Activated naive CD4-positive, alpha-beta T cell treated with anti-CD3 and anti-CD28 coated beads, Interleukin-2, amount 10 ng/mL, durations not matched to agents 7 days and 5 days (primary cell): Measurements from ENCODE around the gene SORD.
"Not testable (repeated sequence)": the region's sequence is repeated elsewhere in the genome, so short reads cannot be mapped to it uniquely, and the experiment has no call there.

Experiments used
- CTCF ChIA-PET: fragments of 350-600 bp; sonication (Branson Sonifier 250); formaldehyde crosslinking; loops from one replicate; lab custom pipeline; 2021; ENCODE audit warnings: antibody characterized with exemption; lab: Charles Lee
- DNase-seq: peaks from one replicate; pipeline ENCODE4 v3.0.0-alpha.2; 2020
- H3K27ac Mint-ChIP-seq: one replicate; pipeline ENCODE4 v1.8.0; 2021; ENCODE audit warnings: mild to moderate bottlenecking, moderate library complexity, mixed read lengths
- H3K27me3 Mint-ChIP-seq: one replicate; pipeline ENCODE4 v1.8.0; 2021; ENCODE audit warnings: mild to moderate bottlenecking, mixed read lengths
- H3K36me3 Mint-ChIP-seq: one replicate; pipeline ENCODE4 v1.8.0; 2021; ENCODE audit warnings: mixed read lengths
- H3K4me1 Mint-ChIP-seq: one replicate; pipeline ENCODE4 v1.8.0; 2021; ENCODE audit warnings: mixed read lengths
- H3K4me3 Mint-ChIP-seq: one replicate; pipeline ENCODE4 v1.8.0; 2021; ENCODE audit warnings: mild to moderate bottlenecking, moderate library complexity, mixed read lengths
- H3K9me3 Mint-ChIP-seq: one replicate; pipeline ENCODE4 v1.8.0; 2021; ENCODE audit warnings: mixed read lengths

SORD gene

DNA sequence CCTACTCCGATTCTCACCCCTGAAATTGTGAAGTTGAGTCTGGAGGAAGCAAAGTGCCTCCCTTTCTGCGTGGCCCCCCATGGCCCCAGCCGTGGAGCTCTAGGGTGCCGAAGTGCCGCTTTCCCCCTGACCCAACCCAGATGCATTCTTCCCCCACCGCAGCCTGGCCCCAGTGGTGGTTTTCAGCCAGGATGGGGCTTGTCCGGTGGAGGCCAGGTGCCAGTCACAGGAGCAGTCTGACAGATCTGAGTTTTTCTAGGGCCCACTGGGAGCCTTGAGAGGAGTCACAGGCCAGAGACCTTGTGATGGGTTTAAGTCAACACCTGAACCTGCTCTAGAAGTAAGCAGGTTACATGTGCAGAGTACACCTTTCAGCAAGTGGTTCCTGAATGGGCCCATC lies 39.3 kb downstream of the SORD start:
- H3K27me3 Mint-ChIP-seq, H3K27ac Mint-ChIP-seq, H3K36me3 Mint-ChIP-seq, DNase-seq, CTCF ChIA-PET, H3K4me1 Mint-ChIP-seq, H3K4me3 Mint-ChIP-seq, H3K9me3 Mint-ChIP-seq: not testable (repeated sequence)

DNA sequence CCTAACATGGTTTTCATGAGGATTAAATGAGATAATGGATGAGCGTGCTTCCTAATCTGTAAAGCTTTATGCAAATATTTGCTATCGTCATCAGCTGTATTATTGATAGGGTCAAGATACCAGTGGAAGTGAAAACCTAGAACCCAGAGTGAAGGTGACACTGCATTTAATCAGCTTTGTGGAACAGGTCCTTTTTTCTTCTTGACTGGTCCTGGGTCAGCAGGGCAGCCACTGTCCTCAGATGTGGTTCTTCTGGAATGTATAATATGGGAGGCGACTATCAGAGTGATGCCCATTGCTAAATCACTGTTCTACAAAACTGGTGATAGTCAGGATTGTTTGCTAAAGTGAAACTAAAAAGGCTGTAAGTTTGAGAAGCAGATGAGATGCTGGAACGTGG lies 41.4 kb downstream of the SORD start:
- H3K36me3 Mint-ChIP-seq: peaks cover 6% of the 10 kb centered on the region
- no peak overlapping the region for H3K27ac Mint-ChIP-seq
- no peak for DNase-seq
- H3K4me3 Mint-ChIP-seq: no peak overlapping the region
- H3K27me3 Mint-ChIP-seq: no peaks in the 10 kb centered on the region
- CTCF ChIA-PET: interaction anchor here (1.4 kb wide), 1 partner anchor 54 kb away, joined by 3 read pairs; no protein-coding TSS in a partner anchor
- H3K4me1 Mint-ChIP-seq: peaks cover 7% of the 10 kb centered on the region
- no peaks in the 10 kb centered on the region for H3K9me3 Mint-ChIP-seq

DNA sequence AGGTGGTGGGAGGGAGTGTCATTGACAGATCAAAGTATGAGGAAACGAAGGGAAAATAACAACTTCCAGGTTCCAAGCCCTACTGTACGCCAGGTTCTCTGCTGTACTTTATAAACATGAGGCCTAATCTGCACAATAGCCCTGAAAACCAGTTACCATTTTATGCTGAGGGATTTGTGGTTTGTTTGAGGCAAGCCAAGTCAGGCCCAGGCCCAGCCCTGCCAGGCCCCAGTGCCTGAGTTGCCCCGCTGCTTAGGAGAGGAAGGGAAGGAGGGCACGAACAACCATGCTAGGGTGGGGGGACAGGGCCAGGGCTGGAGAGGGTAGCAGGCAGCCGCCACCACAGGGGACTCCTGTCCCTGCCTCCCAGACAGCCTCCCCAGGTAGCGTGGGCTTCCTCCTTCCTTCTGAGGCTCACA lies 47.0 kb downstream of the SORD start:
- H3K27ac Mint-ChIP-seq, H3K27me3 Mint-ChIP-seq, H3K4me3 Mint-ChIP-seq, H3K4me1 Mint-ChIP-seq, H3K36me3 Mint-ChIP-seq, DNase-seq, CTCF ChIA-PET, H3K9me3 Mint-ChIP-seq: not testable (repeated sequence)

DNA sequence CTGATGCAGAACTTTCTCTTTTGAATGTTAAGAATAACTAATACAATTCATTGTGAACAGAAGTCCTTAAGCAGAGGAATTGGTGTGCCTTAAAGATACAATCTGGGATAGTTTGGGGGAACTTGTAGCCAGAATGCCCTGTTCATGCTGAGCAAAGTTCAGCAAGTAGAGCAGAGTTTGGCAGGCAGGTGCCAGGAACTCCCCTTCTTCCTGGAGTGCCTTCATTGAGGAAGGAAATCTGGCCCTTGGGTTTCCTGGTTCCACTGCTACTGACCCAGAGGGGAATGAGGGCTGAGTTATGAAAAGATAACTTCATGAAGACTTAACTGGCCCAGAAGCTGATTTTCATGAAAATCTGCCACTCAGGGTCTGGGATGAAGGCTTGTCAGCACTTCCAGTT lies 50.6 kb downstream of the SORD start:
- H3K9me3 Mint-ChIP-seq, H3K36me3 Mint-ChIP-seq, CTCF ChIA-PET, H3K27me3 Mint-ChIP-seq, H3K4me1 Mint-ChIP-seq, DNase-seq, H3K27ac Mint-ChIP-seq, H3K4me3 Mint-ChIP-seq: not testable (repeated sequence)

DNA sequence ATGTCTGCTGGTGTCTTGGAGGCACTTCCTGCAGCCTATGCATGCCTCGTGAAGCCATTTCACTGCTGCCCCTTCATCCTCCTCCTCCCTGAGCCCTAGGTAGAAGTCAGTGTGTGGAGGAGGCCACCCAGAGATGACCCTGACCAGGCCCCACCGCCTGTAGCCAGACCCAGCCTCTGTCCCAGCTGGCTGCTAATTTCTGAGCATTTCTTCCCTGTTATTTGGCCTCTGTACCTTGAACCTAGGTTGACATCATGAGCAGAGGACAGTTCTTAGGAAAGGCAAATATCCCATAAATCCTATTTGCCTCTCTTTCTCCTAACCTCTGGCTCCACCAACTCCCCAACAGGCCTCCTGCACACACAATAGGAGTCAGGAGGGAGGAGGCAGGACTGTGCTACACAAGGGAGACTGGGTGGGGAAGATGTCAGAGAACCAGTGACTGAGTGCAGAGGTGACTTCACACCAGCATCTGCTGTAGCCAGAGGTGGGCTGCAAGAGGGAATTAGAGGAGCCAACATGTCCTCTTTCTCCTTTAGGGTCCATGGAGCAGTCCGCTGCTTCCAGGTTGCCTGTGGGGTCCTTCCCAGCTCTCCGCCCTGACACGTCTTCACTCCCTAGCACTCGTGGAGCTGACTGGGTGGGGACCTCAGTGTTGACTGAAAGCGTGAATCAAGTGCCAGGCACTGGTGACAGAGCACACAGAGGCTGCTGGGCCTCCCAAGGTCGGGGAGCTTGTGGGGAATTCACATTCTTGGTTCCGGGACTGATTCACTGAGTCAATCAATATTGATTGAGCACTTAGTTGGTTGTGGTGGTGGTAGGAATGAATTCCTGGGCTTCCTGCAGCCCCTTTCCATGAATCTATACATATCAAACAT lies 52.7 kb downstream of the SORD start:
- H3K4me3 Mint-ChIP-seq, H3K27me3 Mint-ChIP-seq, CTCF ChIA-PET, H3K27ac Mint-ChIP-seq, H3K9me3 Mint-ChIP-seq, H3K4me1 Mint-ChIP-seq, H3K36me3 Mint-ChIP-seq, DNase-seq: not testable (repeated sequence)

DNA sequence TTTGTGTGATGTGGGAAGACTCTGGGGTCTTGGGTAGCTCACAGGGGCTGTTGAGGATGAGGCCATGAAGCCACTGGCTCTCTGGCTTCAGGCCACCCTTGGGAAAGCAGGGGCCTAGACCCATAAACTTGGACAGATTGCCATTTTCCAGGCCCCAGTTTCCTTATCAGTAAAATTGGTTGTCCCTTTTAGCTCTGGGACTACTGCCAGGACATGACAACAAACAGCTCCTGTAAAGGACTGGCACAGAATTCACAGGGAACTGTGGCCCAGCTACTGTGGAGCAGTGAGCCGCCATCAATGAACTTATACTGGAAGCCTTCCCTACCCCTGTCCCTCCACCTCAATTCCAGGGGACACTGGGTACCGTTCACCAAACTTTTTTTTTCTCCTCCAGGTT lies 54.4 kb downstream of the SORD start:
- H3K36me3 Mint-ChIP-seq, DNase-seq, H3K4me1 Mint-ChIP-seq, CTCF ChIA-PET, H3K9me3 Mint-ChIP-seq, H3K27ac Mint-ChIP-seq, H3K4me3 Mint-ChIP-seq: not testable (repeated sequence)
- peaks cover 13% of the 10 kb centered on the region for H3K27me3 Mint-ChIP-seq

DNA sequence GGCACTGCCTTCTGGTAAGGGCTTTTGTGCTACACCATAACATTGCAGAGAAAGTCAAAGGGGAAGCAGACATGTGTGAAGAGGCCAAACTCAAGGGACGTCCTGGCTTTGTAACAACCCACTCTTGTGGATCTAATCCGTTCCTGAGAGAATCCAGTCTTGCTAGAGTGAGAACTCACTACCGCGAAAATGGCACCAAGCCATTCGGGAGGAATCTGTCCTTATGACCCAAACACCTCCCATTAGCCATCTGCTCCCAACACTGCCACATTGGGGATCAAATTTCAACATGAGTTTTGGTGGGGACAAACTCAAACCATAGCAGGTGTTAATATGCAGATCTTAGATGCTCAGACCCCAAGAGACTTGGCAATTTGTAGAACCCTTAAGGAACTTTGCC lies 56.2 kb downstream of the SORD start:
- CTCF ChIA-PET: interaction anchor here (0.6 kb wide), 1 partner anchor 237 kb away, joined by 3 read pairs; no protein-coding TSS in a partner anchor
- not testable (repeated sequence) for H3K4me3 Mint-ChIP-seq

DNA sequence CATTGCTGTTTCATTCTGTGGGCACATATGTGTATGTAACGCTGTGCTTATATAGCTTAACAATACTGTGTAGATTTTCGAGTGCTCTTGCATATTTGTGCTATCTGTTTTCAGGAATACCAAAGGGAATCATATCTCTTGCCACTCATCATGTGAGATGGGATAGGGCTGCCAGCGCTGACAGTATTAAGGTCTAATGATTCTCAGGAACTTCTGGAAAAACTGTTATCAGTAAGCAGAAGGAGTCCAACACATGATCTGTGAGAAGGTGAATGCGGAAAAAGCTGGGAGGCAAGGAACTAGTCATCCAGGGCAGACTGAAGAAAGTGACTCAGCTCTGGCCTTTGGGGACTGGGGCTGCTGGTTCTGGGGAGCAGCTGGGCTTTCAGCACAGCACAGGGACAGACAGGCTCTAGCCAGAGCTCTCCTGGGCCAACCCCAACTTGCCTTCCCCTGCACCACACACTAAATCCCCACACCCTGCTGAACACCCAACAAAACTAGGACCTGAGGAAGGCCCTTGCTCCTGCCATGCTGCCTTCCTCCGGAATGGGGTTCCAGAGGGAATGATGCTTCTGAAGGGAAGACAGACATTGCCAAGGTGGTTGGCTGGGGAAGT lies 56.7 kb downstream of the SORD start:
- H3K36me3 Mint-ChIP-seq, H3K4me1 Mint-ChIP-seq, H3K9me3 Mint-ChIP-seq, H3K27ac Mint-ChIP-seq, DNase-seq, H3K4me3 Mint-ChIP-seq: not testable (repeated sequence)
- CTCF ChIA-PET: interaction anchor here (0.6 kb wide), 1 partner anchor 237 kb away, joined by 3 read pairs; no protein-coding TSS in a partner anchor
- peaks cover 18% of the 10 kb centered on the region for H3K27me3 Mint-ChIP-seq

More for the DNA sequence above, 56.2 kb downstream of the SORD start:
- not testable (repeated sequence) for H3K27ac Mint-ChIP-seq, H3K4me1 Mint-ChIP-seq, H3K9me3 Mint-ChIP-seq, H3K36me3 Mint-ChIP-seq, DNase-seq
- peaks cover 18% of the 10 kb centered on the region for H3K27me3 Mint-ChIP-seq

DNA sequence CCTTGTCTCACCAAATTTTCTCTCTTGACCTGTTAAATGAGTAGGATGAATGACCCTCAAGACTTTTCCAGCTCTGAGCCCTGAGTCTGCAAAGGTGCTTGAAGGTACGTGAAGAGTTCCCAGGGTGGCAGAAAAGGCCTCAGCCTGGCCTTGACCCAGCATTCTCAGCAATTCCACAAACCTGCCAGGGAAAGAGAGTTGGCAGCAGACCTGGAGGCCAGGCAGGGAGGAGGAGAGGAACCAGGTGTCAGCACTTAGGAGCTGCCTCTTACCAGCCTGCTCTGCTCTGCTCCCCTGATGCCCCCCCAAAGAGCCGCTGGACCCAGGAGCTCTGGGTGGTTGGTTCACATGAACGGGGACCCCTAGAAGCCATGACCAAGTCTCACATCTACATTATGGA lies 57.6 kb downstream of the SORD start:
- CTCF ChIA-PET, DNase-seq, H3K4me3 Mint-ChIP-seq, H3K4me1 Mint-ChIP-seq, H3K9me3 Mint-ChIP-seq, H3K27ac Mint-ChIP-seq, H3K36me3 Mint-ChIP-seq: not testable (repeated sequence)
- H3K27me3 Mint-ChIP-seq: peaks cover 21% of the 10 kb centered on the region

DNA sequence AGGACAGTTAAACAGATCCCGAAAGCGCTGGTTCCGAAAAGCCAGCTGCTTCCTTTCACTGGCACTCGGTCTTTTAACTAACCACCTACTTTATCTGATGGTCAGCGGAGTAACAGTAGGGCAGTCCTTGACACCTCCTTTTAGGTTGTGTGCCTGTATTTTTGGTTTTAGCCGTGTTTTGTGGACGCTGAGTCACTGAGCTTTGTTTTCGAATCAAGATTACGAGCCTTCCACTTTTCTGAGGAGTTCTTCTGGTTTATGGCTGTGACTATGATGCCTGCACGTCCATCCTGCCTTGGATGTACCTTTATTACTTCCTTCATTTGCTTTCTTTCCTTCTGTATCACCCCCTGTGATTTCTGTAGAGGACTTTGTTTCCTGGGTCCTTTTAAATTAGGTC lies 59.4 kb downstream of the SORD start:
- CTCF ChIA-PET: interaction anchor here (1.6 kb wide), 1 partner anchor 28 kb away, joined by 3 read pairs; no protein-coding TSS in a partner anchor
- not testable (repeated sequence) for H3K36me3 Mint-ChIP-seq, DNase-seq, H3K4me1 Mint-ChIP-seq, H3K4me3 Mint-ChIP-seq, H3K27ac Mint-ChIP-seq, H3K9me3 Mint-ChIP-seq
- peaks cover 27% of the 10 kb centered on the region for H3K27me3 Mint-ChIP-seq

DNA sequence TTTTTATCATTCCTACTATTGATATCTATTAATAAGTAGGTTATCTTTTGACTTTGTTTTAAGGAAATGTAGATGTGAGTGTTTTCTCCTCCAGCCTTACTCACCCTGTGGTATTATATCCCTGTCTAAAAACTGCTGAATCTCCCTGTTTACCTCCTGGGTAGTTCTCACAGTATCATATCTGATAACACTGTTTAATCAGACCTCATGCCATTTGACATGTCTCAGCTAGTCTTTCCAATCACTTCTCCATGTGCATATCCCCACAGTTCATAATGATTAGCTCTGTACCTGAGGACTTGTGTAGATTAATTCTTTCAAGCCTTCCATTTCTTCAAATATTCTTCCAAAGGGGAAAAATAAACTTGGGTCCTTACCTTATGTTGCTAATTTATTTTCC lies 60.2 kb downstream of the SORD start:
- DNase-seq: no peak
- H3K27me3 Mint-ChIP-seq: peaks cover 24% of the 10 kb centered on the region
- no peaks in the 10 kb centered on the region for H3K4me1 Mint-ChIP-seq
- H3K9me3 Mint-ChIP-seq: no peaks in the 10 kb centered on the region
- H3K36me3 Mint-ChIP-seq: no peaks in the 10 kb centered on the region
- no peak overlapping the region for H3K4me3 Mint-ChIP-seq
- CTCF ChIA-PET: interaction anchor here (1.6 kb wide), 1 partner anchor 27 kb away, joined by 3 read pairs; no protein-coding TSS in a partner anchor
- H3K27ac Mint-ChIP-seq: no peak overlapping the region

DNA sequence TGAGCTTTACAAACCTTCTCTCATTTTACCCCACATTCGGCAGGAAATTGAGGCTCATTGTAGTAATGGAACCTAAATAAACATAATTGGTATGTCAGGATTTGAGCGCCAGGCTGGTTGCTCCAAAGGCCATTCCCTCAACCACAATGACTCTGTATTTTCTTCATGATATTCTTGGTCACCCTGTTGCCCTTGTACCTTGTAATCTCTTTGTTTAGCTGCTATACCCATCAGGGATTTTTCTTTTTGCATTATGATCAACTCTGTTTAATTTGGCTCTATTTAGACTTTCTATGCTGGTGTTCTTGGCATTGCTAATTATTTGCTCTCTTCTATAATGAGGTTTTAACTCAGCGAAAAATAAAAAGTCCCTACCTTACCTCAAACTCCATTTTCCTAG lies 61.2 kb downstream of the SORD start:
- Mint-ChIP-seq H3K4me3 (no peak overlapping the region), H3K27ac (no peak overlapping the region), H3K27me3 (peaks cover 32% of the 10 kb centered on the region), H3K4me1 (no peaks in the 10 kb centered on the region), H3K9me3 (no peaks in the 10 kb centered on the region), H3K36me3 (no peaks in the 10 kb centered on the region)
- no peak for DNase-seq
- CTCF ChIA-PET: no interaction called here

DNA sequence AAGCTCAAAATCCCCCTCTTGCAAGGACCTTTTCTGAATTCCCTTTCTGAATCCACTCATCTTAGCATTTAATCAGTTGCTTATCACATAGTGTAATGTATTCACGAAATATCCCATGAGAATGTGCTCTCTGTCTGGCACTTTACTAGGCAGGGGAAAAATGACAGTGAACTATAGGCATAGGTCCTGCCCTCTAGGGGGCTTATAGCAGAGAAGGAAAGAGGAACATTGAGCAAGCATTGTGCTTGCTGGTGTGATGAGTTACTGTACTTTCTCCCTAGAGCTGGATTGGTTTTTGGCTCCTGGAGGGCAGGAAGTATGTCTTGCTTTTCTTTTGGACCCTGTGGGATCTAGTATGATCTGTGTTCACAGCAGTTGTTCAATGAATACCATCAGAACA lies 64.5 kb downstream of the SORD start:
- peaks cover 33% of the 10 kb centered on the region for H3K27me3 Mint-ChIP-seq
- no peaks in the 10 kb centered on the region for H3K4me1 Mint-ChIP-seq
- H3K9me3 Mint-ChIP-seq: no peaks in the 10 kb centered on the region
- H3K27ac Mint-ChIP-seq: no peak overlapping the region
- H3K4me3 Mint-ChIP-seq: no peak overlapping the region
- CTCF ChIA-PET: interaction anchor here (2.0 kb wide), 1 partner anchor 31 kb away, joined by 6 read pairs; no protein-coding TSS in a partner anchor
- DNase-seq: no peak
- no peaks in the 10 kb centered on the region for H3K36me3 Mint-ChIP-seq

DNA sequence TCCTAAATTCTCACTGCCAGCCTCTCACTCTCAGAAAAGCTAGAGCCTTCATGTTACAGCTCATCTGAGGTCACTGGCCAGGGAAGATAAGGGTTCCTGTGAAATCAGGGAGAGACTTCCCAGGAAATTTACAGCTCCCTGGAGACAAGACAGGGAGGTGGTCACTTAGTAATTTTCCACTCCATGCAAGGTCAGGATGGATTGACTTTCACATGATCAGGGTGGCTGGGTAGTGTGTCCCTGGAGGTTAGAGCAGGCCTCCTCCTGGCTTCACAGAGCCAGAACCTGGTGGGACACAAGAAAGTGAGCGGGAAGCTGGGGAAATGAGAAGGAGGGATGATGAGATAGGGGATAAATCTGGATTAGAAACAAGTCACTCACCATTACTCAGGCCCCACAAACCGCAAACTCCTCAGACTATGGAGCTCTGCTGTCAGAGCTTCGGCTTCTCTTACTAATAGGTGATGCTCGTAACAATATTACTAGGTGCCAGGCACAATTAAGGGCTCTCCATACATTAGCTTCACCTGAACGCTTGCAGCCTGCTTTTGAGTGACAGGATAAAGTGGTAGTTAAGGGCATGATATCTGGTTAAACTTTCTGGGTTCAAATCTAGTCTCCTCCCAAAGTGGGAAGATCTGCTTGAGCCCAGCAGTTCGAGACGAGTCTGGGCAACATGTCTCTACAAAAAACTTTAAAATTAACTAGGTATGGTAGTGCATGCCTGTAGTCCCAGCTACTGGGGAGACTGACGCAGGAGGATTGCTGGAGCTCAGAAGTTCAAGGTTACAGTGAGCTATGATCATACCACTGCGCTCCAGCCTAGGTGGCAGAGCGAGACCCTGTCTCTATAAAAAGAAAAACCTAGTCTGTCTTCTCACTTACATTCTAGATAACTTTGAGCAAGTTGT lies 66.1 kb downstream of the SORD start:
- DNase-seq: no peak

More for the DNA sequence above, 66.1 kb downstream of the SORD start:
- no peaks in the 10 kb centered on the region for H3K9me3 Mint-ChIP-seq
- H3K4me3 Mint-ChIP-seq: no peak overlapping the region
- CTCF ChIA-PET: no interaction called here
- no peaks in the 10 kb centered on the region for H3K36me3 Mint-ChIP-seq
- H3K27me3 Mint-ChIP-seq: peaks cover 37% of the 10 kb centered on the region
- H3K27ac Mint-ChIP-seq: no peak overlapping the region
- no peaks in the 10 kb centered on the region for H3K4me1 Mint-ChIP-seq
